Right lobe of liver (tissue), 4 donors: ENCODE measurements around the gene CENPP.

ENCODE experiments used
- POLR2A ChIP-seq: fragments of 450-650 bp; IDR thresholded peaks from one replicate; pipeline ENCODE4 v1.6.1; 2017; ENCODE audit warnings: antibody characterized with exemption, mild to moderate bottlenecking
- TF ChIP-seq, protein P1 (sequence below), 4 donors: fragments of 200-600 bp in 3 of 4; fragments of 450-650 bp in 1 of 4; IDR thresholded peaks; one replicate each; pipeline versions ENCODE4 v1.5.1 to v1.8.0; 2016 to 2022; ENCODE audit warnings: antibody characterized with exemption in 4 of 4, mild to moderate bottlenecking in 2 of 4
- donor health status: DM: no; HTN: no; CAD: no.
- donor health status: DM: no; HTN: no; CAD: no.
- donor health status: DM: no; HTN: yes; CAD: no.

GRCh38 chr9:92385001-92385400, 59.2 kb downstream of the CENPP start:
- TF ChIP-seq, protein P1, sequence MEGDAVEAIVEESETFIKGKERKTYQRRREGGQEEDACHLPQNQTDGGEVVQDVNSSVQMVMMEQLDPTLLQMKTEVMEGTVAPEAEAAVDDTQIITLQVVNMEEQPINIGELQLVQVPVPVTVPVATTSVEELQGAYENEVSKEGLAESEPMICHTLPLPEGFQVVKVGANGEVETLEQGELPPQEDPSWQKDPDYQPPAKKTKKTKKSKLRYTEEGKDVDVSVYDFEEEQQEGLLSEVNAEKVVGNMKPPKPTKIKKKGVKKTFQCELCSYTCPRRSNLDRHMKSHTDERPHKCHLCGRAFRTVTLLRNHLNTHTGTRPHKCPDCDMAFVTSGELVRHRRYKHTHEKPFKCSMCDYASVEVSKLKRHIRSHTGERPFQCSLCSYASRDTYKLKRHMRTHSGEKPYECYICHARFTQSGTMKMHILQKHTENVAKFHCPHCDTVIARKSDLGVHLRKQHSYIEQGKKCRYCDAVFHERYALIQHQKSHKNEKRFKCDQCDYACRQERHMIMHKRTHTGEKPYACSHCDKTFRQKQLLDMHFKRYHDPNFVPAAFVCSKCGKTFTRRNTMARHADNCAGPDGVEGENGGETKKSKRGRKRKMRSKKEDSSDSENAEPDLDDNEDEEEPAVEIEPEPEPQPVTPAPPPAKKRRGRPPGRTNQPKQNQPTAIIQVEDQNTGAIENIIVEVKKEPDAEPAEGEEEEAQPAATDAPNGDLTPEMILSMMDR (IDR thresholded peaks at IDR 0.05): no peak
- TF ChIP-seq POLR2A: no peak
